ENCODE measurements around the gene KIF26B. TPM values are rescaled to one million over a fixed set of nuclear protein-coding genes. Genes with fewer than 3 reads are reported as not detected.

Gene KIF26B
- total RNA-seq, 4 donors from 2014 or later, result 3.6 to 7.0 (median 5.2) TPM

DNA sequence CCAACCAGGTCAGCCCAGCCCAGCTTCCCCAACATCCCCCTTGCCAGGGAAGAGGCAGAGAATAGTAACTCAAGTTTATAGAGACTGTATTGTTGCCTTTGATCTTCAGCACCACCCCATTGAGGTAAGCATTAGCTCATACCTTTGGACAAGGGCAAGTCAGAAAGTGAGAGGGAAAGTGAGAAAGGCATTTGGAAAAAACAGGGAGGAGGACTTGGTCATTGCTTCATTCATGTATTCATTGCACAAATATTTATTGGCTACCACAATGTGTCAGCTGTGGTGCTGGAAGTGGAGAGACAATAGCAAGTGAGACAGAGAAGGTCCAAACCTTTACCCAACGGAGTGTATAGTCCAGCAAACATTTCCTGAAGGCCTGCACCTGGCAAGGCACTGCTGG lies 561.2 kb downstream of the KIF26B start:
- no peak overlapping the region for H3K27ac ChIP-seq
- no peak for TF ChIP-seq EP300 (IDR thresholded peaks at IDR 0.05)
- TF ChIP-seq POLR2AphosphoS5 (IDR thresholded peaks at IDR 0.05), result no peak
- no peak for TF ChIP-seq POLR2A (IDR thresholded peaks at IDR 0.05)
- no peak for TF ChIP-seq CTCF (IDR thresholded peaks at IDR 0.05)
- WGBS, result 56% methylated on average over 1 of the region's 1 CpG
- H3K9me3 ChIP-seq, result no peaks in the 10 kb centered on the region
- DNase-seq (ENCODE audit: low spot score in 2 of 2), result no peak
- no peaks in the 10 kb centered on the region for H3K36me3 ChIP-seq
- H3K4me1 ChIP-seq, result no peaks in the 10 kb centered on the region
- H3K4me3 ChIP-seq, result no peak overlapping the region
- no peaks in the 10 kb centered on the region for H3K27me3 ChIP-seq

DNA sequence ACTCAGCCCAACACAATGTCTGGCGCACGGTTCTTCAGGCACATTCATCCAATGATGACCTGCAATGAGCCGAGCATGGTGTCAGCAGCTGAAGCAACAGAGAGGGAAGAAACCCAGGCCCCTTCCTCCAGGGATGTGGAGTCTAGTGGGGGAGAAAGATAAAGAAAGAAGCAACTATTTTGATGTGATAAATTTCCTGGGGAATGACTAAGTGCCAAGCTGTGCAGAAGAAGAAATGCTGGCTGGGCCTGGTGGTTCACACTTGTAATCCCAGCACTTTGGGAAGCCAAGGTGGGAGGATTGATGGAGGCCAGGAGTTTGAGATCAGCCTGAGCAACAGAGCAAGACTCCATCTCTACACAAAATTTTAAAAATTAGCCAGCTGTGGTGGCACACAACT lies 561.8 kb downstream of the KIF26B start:
- no peaks in the 10 kb centered on the region for H3K9me3 ChIP-seq
- WGBS, result 87% methylated on average over 3 of the region's 3 CpGs

DNA sequence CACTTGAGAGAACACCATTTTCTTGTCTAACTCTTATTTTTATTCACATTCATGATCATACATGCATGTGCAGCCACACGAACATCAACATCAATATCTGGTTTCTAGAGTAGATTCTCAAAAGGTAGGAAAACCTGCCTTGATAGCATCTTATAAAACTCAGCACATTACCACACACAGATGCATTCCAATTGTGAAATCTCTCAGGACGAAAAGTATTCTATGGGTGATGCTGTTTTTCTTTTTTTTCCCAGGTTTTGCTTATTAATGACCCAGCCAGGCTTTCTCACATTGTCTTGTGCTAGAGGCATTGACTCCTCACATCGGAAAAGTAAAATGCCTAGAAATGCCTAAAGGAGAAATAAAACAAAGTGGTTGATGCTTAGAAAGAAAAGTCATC lies 562.8 kb downstream of the KIF26B start:
- Histone ChIP-seq H3K4me3 (no peak overlapping the region), H3K27me3 (no peaks in the 10 kb centered on the region), H3K36me3 (no peaks in the 10 kb centered on the region), H3K9me3 (no peaks in the 10 kb centered on the region), H3K4me1 (no peaks in the 10 kb centered on the region), H3K27ac (no peak overlapping the region)
- TF ChIP-seq POLR2A (IDR thresholded peaks at IDR 0.05) (no peak), CTCF (IDR thresholded peaks at IDR 0.05) (no peak), EP300 (IDR thresholded peaks at IDR 0.05) (no peak), POLR2AphosphoS5 (IDR thresholded peaks at IDR 0.05) (no peak)
- 78% methylated on average over 3 of the region's 3 CpGs for WGBS
- no peak for DNase-seq (ENCODE audit: low spot score in 2 of 2)

More for the DNA sequence above, 561.8 kb downstream of the KIF26B start:
- H3K4me3 ChIP-seq, result no peak overlapping the region
- H3K27ac ChIP-seq, result no peak overlapping the region
- no peak for DNase-seq (ENCODE audit: low spot score in 2 of 2)
- no peak for TF ChIP-seq EP300 (IDR thresholded peaks at IDR 0.05)
- TF ChIP-seq POLR2A (IDR thresholded peaks at IDR 0.05), result no peak
- no peak for TF ChIP-seq POLR2AphosphoS5 (IDR thresholded peaks at IDR 0.05)
- TF ChIP-seq CTCF (IDR thresholded peaks at IDR 0.05), result no peak
- no peaks in the 10 kb centered on the region for H3K36me3 ChIP-seq
- H3K27me3 ChIP-seq, result no peaks in the 10 kb centered on the region
- H3K4me1 ChIP-seq, result no peaks in the 10 kb centered on the region

DNA sequence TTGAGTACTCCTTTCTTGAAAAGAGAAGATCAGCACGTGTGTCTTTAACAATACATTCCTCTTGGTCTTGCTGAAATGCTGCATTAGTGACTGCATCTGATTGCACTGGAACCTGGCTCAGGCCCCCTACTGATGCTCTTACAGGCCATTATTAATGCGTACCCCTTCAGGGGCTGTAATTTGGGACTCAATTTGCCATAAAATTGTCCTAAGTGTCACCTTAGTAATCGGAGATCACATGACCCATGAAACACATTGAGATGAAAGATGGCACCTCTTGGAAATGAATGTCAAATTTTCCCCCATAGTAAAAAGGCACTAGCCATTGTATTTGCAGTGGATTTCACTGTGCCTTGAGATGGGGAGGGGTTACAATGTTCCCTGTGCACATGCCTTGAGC lies 563.3 kb downstream of the KIF26B start:
- H3K4me1 ChIP-seq, result no peaks in the 10 kb centered on the region
- no peak overlapping the region for H3K27ac ChIP-seq
- TF ChIP-seq POLR2AphosphoS5 (IDR thresholded peaks at IDR 0.05), result no peak
- TF ChIP-seq POLR2A (IDR thresholded peaks at IDR 0.05), result no peak
- no peak for TF ChIP-seq CTCF (IDR thresholded peaks at IDR 0.05)
- TF ChIP-seq EP300 (IDR thresholded peaks at IDR 0.05), result no peak
- H3K9me3 ChIP-seq, result no peaks in the 10 kb centered on the region
- 88% methylated on average over 3 of the region's 3 CpGs for WGBS
- no peaks in the 10 kb centered on the region for H3K36me3 ChIP-seq
- H3K4me3 ChIP-seq, result no peak overlapping the region
- no peaks in the 10 kb centered on the region for H3K27me3 ChIP-seq
- no peak for DNase-seq (ENCODE audit: low spot score in 2 of 2)

GRCh38 chr1:245718951-245719350 lies 564.2 kb downstream of the KIF26B start:
- H3K27me3 ChIP-seq, result no peaks in the 10 kb centered on the region
- WGBS, result 95% methylated on average over 4 of the region's 4 CpGs
- H3K9me3 ChIP-seq, result no peaks in the 10 kb centered on the region
- H3K4me3 ChIP-seq, result no peak overlapping the region
- H3K4me1 ChIP-seq, result no peaks in the 10 kb centered on the region
- no peak overlapping the region for H3K27ac ChIP-seq
- no peak for TF ChIP-seq POLR2AphosphoS5 (IDR thresholded peaks at IDR 0.05)
- TF ChIP-seq EP300 (IDR thresholded peaks at IDR 0.05), result no peak
- TF ChIP-seq CTCF (IDR thresholded peaks at IDR 0.05), result no peak
- TF ChIP-seq POLR2A (IDR thresholded peaks at IDR 0.05), result no peak
- DNase-seq (ENCODE audit: low spot score in 2 of 2), result no peak
- no peaks in the 10 kb centered on the region for H3K36me3 ChIP-seq

All from suprapubic skin (tissue), 4 donors.